Kidney capillary endothelial cell (primary cell): ENCODE data around the gene ME1.
"Not testable (repeated sequence)": the region's sequence is repeated elsewhere in the genome, so short reads cannot be mapped to it uniquely, and the experiment has no call there.

Experiments used
- DNase-seq: peaks from one replicate; pipeline ENCODE4 v3.0.0-alpha.2; 2018; ENCODE audit warnings: low spot score

Gene ME1

GRCh38 chr6:83431545-83432155 lies 799 bp upstream of the ME1 start:
- DNase-seq = no peak

- no peak for DNase-seq
Observed at GRCh38 chr6:83429857-83430610, 817 bp downstream of the ME1 start.

GRCh38 chr6:83429269-83429668 lies 1.6 kb downstream of the ME1 start:
- DNase-seq = no peak

GRCh38 chr6:83424392-83425018 lies 6.3 kb downstream of the ME1 start:
- no peak for DNase-seq

- DNase-seq = no peak
Observed at GRCh38 chr6:83417880-83418663, 12.8 kb downstream of the ME1 start.

- DNase-seq = no peak
Observed at GRCh38 chr6:83413068-83413467, 17.8 kb downstream of the ME1 start.

- DNase-seq = no peak
Observed at GRCh38 chr6:83411731-83412130, 19.1 kb downstream of the ME1 start.

- DNase-seq = no peak
Observed at GRCh38 chr6:83403191-83403590, 27.7 kb downstream of the ME1 start.

GRCh38 chr6:83389606-83390005 lies 41.2 kb downstream of the ME1 start:
- no peak for DNase-seq

GRCh38 chr6:83385473-83385872 lies 45.4 kb downstream of the ME1 start:
- no peak for DNase-seq

GRCh38 chr6:83384751-83385150 lies 46.1 kb downstream of the ME1 start:
- DNase-seq = no peak

- DNase-seq = no peak
Observed at GRCh38 chr6:83381949-83382348, 48.9 kb downstream of the ME1 start.

GRCh38 chr6:83378621-83379388 lies 52.0 kb downstream of the ME1 start:
- no peak for DNase-seq

- no peak for DNase-seq
Observed at GRCh38 chr6:83371423-83371822, 59.4 kb downstream of the ME1 start.

GRCh38 chr6:83370567-83370966 lies 60.3 kb downstream of the ME1 start:
- no peak for DNase-seq

- no peak for DNase-seq
Observed at GRCh38 chr6:83369692-83370091, 61.2 kb downstream of the ME1 start.

GRCh38 chr6:83368577-83368976 lies 62.3 kb downstream of the ME1 start:
- DNase-seq = no peak

GRCh38 chr6:83367104-83367503 lies 63.7 kb downstream of the ME1 start:
- DNase-seq = no peak

GRCh38 chr6:83365931-83366330 lies 64.9 kb downstream of the ME1 start:
- DNase-seq = no peak

- not testable (repeated sequence) for DNase-seq
Observed at GRCh38 chr6:83362349-83362748, 68.5 kb downstream of the ME1 start.

GRCh38 chr6:83359638-83360037 lies 71.2 kb downstream of the ME1 start:
- no peak for DNase-seq

GRCh38 chr6:83354747-83355146 lies 76.1 kb downstream of the ME1 start:
- no peak for DNase-seq
